ENCODE results near the gene TSPAN8. TPM values are rescaled to one million over a fixed set of nuclear protein-coding genes. Genes with fewer than 3 reads are reported as not detected.

Gene TSPAN8
- total RNA-seq, 1 donor from 2014 or later: 0.42 TPM

- TF ChIP-seq CTCF (IDR thresholded peaks at IDR 0.05; ENCODE audit: insufficient read depth, low read length, poor library complexity, severe bottlenecking): no peak
- DNase-seq (ENCODE audit: low read depth): no peak
- Histone ChIP-seq H3K4me3 (ENCODE audit: low read depth, low read length) (no peak overlapping the region), H3K36me3 (ENCODE audit: control insufficient read depth, insufficient read depth, low read length) (no peaks in the 10 kb centered on the region), H3K27me3 (ENCODE audit: control insufficient read depth, insufficient read depth, low read length) (no peaks in the 10 kb centered on the region)
These were observed 49.9 kb downstream of the TSPAN8 start for GRCh38 chr12:71107936-71108335.

- TF ChIP-seq CTCF (IDR thresholded peaks at IDR 0.05; ENCODE audit: insufficient read depth, low read length, poor library complexity, severe bottlenecking): no peak
- Histone ChIP-seq H3K4me3 (ENCODE audit: low read depth, low read length) (no peak overlapping the region), H3K36me3 (ENCODE audit: control insufficient read depth, insufficient read depth, low read length) (no peaks in the 10 kb centered on the region), H3K27me3 (ENCODE audit: control insufficient read depth, insufficient read depth, low read length) (no peaks in the 10 kb centered on the region)
- no peak for DNase-seq (ENCODE audit: low read depth)
These were observed 51.8 kb downstream of the TSPAN8 start for GRCh38 chr12:71105956-71106355.

GRCh38 chr12:71092290-71092689, 65.5 kb downstream of the TSPAN8 start:
- no peaks in the 10 kb centered on the region for H3K27me3 ChIP-seq (ENCODE audit: control insufficient read depth, insufficient read depth, low read length)
- H3K36me3 ChIP-seq (ENCODE audit: control insufficient read depth, insufficient read depth, low read length): no peaks in the 10 kb centered on the region
- no peak overlapping the region for H3K4me3 ChIP-seq (ENCODE audit: low read depth, low read length)
- TF ChIP-seq CTCF (IDR thresholded peaks at IDR 0.05; ENCODE audit: insufficient read depth, low read length, poor library complexity, severe bottlenecking): no peak
- DNase-seq (ENCODE audit: low read depth): no peak

- Histone ChIP-seq H3K36me3 (ENCODE audit: control insufficient read depth, insufficient read depth, low read length) (no peaks in the 10 kb centered on the region), H3K4me3 (ENCODE audit: low read depth, low read length) (no peak overlapping the region), H3K27me3 (ENCODE audit: control insufficient read depth, insufficient read depth, low read length) (no peaks in the 10 kb centered on the region)
- TF ChIP-seq CTCF (IDR thresholded peaks at IDR 0.05; ENCODE audit: insufficient read depth, low read length, poor library complexity, severe bottlenecking): no peak
- DNase-seq (ENCODE audit: low read depth): no peak
These were observed 66.8 kb downstream of the TSPAN8 start for GRCh38 chr12:71090971-71091370.

GRCh38 chr12:71085575-71085974, 72.2 kb downstream of the TSPAN8 start:
- Histone ChIP-seq H3K4me3 (ENCODE audit: low read depth, low read length) (no peak overlapping the region), H3K36me3 (ENCODE audit: control insufficient read depth, insufficient read depth, low read length) (no peaks in the 10 kb centered on the region), H3K27me3 (ENCODE audit: control insufficient read depth, insufficient read depth, low read length) (no peaks in the 10 kb centered on the region)
- no peak for TF ChIP-seq CTCF (IDR thresholded peaks at IDR 0.05; ENCODE audit: insufficient read depth, low read length, poor library complexity, severe bottlenecking)
- no peak for DNase-seq (ENCODE audit: low read depth)

GRCh38 chr12:71075743-71076142, 82.1 kb downstream of the TSPAN8 start:
- TF ChIP-seq CTCF (IDR thresholded peaks at IDR 0.05; ENCODE audit: insufficient read depth, low read length, poor library complexity, severe bottlenecking): no peak
- H3K4me3 ChIP-seq (ENCODE audit: low read depth, low read length): no peak overlapping the region
- H3K36me3 ChIP-seq (ENCODE audit: control insufficient read depth, insufficient read depth, low read length): no peaks in the 10 kb centered on the region
- DNase-seq (ENCODE audit: low read depth): no peak
- H3K27me3 ChIP-seq (ENCODE audit: control insufficient read depth, insufficient read depth, low read length): no peaks in the 10 kb centered on the region

Data from kidney epithelial cell (primary cell).